Fibroblast of lung (primary cell): ENCODE data around the gene C6orf52.

Experiments
- EZH2 ChIP-seq: IDR thresholded peaks from 2 replicates; pipeline ENCODE4 v1.5.1; 2012; ENCODE audit warnings: low read length, control low read depth, mild to moderate bottlenecking; ENCODE audit errors: missing control alignments
- TF ChIP-seq, protein P1 (sequence below), 2 donors: IDR thresholded peaks in 1 of 2; conservative IDR thresholded peaks in 1 of 2; 1 replicate in 1 of 2; 2 replicates in 1 of 2; pipeline ENCODE4 v1.5.1; 2011 to 2012; ENCODE audit warnings: low read length in 2 of 2, control low read depth in 1 of 2, inconsistent platforms in 1 of 2, low read depth in 1 of 2, mild to moderate bottlenecking in 1 of 2

DNA sequence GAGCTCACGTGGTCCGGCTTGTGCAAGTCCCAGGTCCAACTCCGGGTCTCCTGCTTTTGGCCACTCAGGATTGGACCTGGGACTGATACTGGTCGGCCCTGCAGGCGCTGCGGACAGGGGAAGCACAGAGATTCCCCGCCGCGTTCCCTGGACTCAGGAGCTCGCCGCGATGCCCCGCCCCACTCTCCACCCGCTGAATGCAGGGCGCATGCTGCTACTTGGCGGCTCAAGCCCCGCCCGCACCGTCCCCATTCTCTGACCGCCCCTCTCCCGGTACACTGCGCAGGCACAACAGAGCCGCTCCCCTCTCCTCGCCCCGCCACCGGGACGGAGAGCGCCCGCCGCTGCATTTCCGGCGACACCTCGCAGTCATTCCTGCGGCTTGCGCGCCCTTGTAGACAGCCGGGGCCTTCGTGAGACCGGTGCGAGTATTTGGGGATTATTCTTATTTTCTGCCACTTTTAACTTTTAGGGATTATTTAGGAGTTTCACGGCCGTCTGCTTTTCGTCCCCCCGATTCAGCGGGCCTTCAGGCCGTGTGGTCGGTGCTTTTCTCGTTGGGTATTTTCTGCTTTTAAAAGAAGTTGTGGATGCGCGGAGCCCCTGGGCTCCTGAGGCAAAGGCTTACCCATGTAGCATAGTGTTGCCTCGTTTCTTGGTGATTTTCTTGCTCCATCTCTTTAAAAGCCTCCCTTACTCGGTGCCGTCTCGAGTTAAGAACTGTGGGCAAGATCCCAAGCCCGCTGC lies 28.6 kb upstream of the C6orf52 start, which contains the start of gene TMEM14C:
- TF ChIP-seq, protein P1, sequence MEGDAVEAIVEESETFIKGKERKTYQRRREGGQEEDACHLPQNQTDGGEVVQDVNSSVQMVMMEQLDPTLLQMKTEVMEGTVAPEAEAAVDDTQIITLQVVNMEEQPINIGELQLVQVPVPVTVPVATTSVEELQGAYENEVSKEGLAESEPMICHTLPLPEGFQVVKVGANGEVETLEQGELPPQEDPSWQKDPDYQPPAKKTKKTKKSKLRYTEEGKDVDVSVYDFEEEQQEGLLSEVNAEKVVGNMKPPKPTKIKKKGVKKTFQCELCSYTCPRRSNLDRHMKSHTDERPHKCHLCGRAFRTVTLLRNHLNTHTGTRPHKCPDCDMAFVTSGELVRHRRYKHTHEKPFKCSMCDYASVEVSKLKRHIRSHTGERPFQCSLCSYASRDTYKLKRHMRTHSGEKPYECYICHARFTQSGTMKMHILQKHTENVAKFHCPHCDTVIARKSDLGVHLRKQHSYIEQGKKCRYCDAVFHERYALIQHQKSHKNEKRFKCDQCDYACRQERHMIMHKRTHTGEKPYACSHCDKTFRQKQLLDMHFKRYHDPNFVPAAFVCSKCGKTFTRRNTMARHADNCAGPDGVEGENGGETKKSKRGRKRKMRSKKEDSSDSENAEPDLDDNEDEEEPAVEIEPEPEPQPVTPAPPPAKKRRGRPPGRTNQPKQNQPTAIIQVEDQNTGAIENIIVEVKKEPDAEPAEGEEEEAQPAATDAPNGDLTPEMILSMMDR (conservative IDR thresholded peaks at IDR 0.05 in 1 of 2, IDR thresholded peaks at IDR 0.05 in 1 of 2; ENCODE audit: low read depth in 1 of 2, low read length in 2 of 2): no peak
- TF ChIP-seq EZH2: no peak
